ENCODE results near the gene ZC3H14. TPM values are rescaled to one million over a fixed set of nuclear protein-coding genes. Genes with fewer than 3 reads are reported as not detected.

The ZC3H14 gene
- total RNA-seq, 1 experiment from 2014 or later: 93.1 TPM

GRCh38 chr14:88668448-88669116 lies 105.7 kb downstream of the ZC3H14 start:
- DNase-seq (ENCODE audit: extremely low read depth, low read depth): no peak

- no peak for DNase-seq (ENCODE audit: extremely low read depth, low read depth)
Observed at GRCh38 chr14:88669346-88669745, 106.5 kb downstream of the ZC3H14 start.

Small RNA genes within 50 kb of the gene (small RNA-seq; reads per million reads assigned to genes)
- 0 reads per million in 2 experiments for gene RNU4-22P

Other genes starting within 250 kb of the ZC3H14 start
- 0.07 TPM in 1 of 2 replicates, not detected in the other for gene KCNK10, start 239.8 kb upstream of the ZC3H14 start, total RNA-seq (2014; rRNA removed; shearing (Covaris generic))
- gene SPATA7, start 177.4 kb upstream of the ZC3H14 start, total RNA-seq (2014; rRNA removed; shearing (Covaris generic)): 42.9 and 50.2 TPM in 2 replicates
- 3.8 and 5.0 TPM in 2 replicates for gene PTPN21, start 8.0 kb upstream of the ZC3H14 start, total RNA-seq (2014; rRNA removed; shearing (Covaris generic))
- gene EML5, start 229.9 kb downstream of the ZC3H14 start, total RNA-seq (2014; rRNA removed; shearing (Covaris generic)): 0.72 and 0.82 TPM in 2 replicates

All from NCI-H460 (cell line).